Fibroblast of lung (primary cell): ENCODE measurements around the gene ITGB1BP1. TPM values are rescaled to one million over a fixed set of nuclear protein-coding genes. Genes with fewer than 3 reads are reported as not detected.
A peak's percentile ranks its signal among the peaks of the same experiment; 100 is the strongest.

Experiments
- DNase-seq, 2 donors: peaks; one replicate each; pipeline versions ENCODE4 v3.0.0 to v3.0.0-alpha.2; 2010; ENCODE audit warnings: low read depth in 2 of 2
- H2AFZ ChIP-seq: 2 replicates; pipeline ENCODE4 v1.5.1; 2012; ENCODE audit warnings: low read length, control low read depth, inconsistent platforms
- H3K27ac ChIP-seq: 2 replicates; pipeline ENCODE4 v1.5.1; 2011; ENCODE audit warnings: low read length, control low read depth; ENCODE audit not compliant: insufficient read depth
- H3K27me3 ChIP-seq: 2 replicates; pipeline ENCODE4 v1.5.1; 2011; ENCODE audit warnings: mild to moderate bottlenecking, low read length; ENCODE audit not compliant: control insufficient read depth, insufficient read depth
- H3K36me3 ChIP-seq: 2 replicates; pipeline ENCODE4 v1.5.1; 2011; ENCODE audit warnings: low read length; ENCODE audit not compliant: control insufficient read depth, insufficient read depth
- H3K4me1 ChIP-seq: 2 replicates; pipeline ENCODE4 v1.5.1; 2011; ENCODE audit warnings: low read length; ENCODE audit not compliant: control insufficient read depth, insufficient read depth; ENCODE audit errors: extremely low read depth
- H3K4me2 ChIP-seq: 2 replicates; pipeline ENCODE4 v1.5.1; 2011; ENCODE audit warnings: low read length, control low read depth; ENCODE audit not compliant: insufficient read depth; ENCODE audit errors: extremely low read depth
- H3K4me3 ChIP-seq, 4 experiments: fragments of 200-600 bp in 1 of 4; sonication (generic) in 1 of 4; replicated peaks in 1 of 4; 2 replicates each; pipeline ENCODE4 v1.5.1; 2011 to 2016; ENCODE audit warnings: low read length in 4 of 4, low read depth in 3 of 4, mild to moderate bottlenecking in 3 of 4, control low read depth in 2 of 4, inconsistent platforms in 1 of 4, mixed read lengths in 1 of 4; ENCODE audit not compliant: insufficient read depth in 1 of 4; ENCODE audit errors: control extremely low read depth in 1 of 4
- H3K79me2 ChIP-seq: 2 replicates; pipeline ENCODE4 v1.5.1; 2012; ENCODE audit warnings: mild to moderate bottlenecking, low read length, inconsistent platforms; ENCODE audit not compliant: control insufficient read depth, insufficient read depth
- H3K9ac ChIP-seq: 2 replicates; pipeline ENCODE4 v1.5.1; 2011; ENCODE audit warnings: mild to moderate bottlenecking, low read length, control low read depth; ENCODE audit not compliant: insufficient read depth
- H3K9me3 ChIP-seq: 2 replicates; pipeline ENCODE4 v1.5.1; 2012; ENCODE audit warnings: low read depth, low read length; ENCODE audit not compliant: control insufficient read depth, insufficient read depth
- H4K20me1 ChIP-seq: 2 replicates; pipeline ENCODE4 v1.5.1; 2011; ENCODE audit warnings: low read length; ENCODE audit not compliant: control insufficient read depth, insufficient read depth; ENCODE audit errors: extremely low read depth
- EZH2 ChIP-seq: IDR thresholded peaks from 2 replicates; pipeline ENCODE4 v1.5.1; 2012; ENCODE audit warnings: low read length, control low read depth, mild to moderate bottlenecking; ENCODE audit errors: missing control alignments
- polyA plus RNA-seq, 2 donors: library from polyadenylated mRNA; depleted of rRNA in 1 of 2; stranded (reverse) in 1 of 2; unstranded in 1 of 2; fragments of >200 nt; gene quantifications; 2 replicates each; pipeline ENCODE4 v1.2.1, GENCODE V29; 2011 to 2012; ENCODE audit warnings: missing spikeins in 1 of 2
- total RNA-seq: library from RNA; depleted of rRNA; stranded (reverse); fragments of >200 nt; gene quantifications from 2 replicates; pipeline ENCODE4 v1.2.1, GENCODE V29; 2014
- TF ChIP-seq, protein P1 (sequence below), 2 donors: IDR thresholded peaks in 1 of 2; conservative IDR thresholded peaks in 1 of 2; 1 replicate in 1 of 2; 2 replicates in 1 of 2; pipeline ENCODE4 v1.5.1; 2011 to 2012; ENCODE audit warnings: low read length in 2 of 2, control low read depth in 1 of 2, inconsistent platforms in 1 of 2, low read depth in 1 of 2, mild to moderate bottlenecking in 1 of 2

The ITGB1BP1 gene
- total and polyA plus RNA-seq, 2 donors (not counting 1 experiment from before 2014, with no cell fraction given): 44.6 to 131 TPM

DNA sequence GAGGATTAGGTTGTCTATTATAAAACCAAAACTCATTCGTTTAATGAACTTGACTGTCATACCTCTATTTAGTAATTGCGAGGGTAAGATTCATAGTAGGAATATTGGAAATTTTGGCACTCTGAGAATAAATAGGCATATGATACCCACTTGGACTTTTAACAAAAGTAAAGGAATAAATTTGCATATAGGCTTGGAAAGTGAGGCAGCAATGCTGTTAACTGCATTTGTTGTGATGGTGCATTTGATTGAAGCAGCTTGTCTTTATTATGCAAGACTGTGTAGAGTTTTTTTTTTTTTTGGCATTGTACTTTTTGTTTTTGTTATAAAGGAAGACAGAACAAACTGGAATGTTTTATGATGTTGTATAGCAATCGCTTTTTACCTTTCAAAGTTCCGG, 18.9 kb downstream of the ITGB1BP1 start:
- Histone ChIP-seq H4K20me1 (no peaks in the 10 kb centered on the region), H3K36me3 (peaks cover 9% of the 10 kb centered on the region), H3K27ac (no peak overlapping the region)

DNA sequence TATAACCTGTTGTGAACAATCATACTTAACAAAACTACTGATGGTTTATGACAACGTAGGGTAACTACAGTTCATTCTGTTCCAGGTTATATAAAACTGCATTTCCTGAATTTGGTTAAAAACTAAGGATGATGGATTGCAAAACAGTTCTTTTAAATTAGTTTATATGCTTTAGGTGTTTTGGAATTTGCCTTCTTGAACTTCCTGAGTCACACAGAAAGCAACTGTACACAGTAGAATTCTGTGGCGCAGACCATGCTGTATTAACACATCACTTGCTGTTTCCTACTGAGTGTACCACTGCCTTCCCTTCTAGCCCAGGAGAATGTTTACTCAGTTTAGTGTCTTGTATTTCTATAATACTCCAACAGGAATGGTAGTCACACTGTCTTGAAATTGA, 19.4 kb downstream of the ITGB1BP1 start:
- Histone ChIP-seq H3K4me3 (no peak overlapping the region), H2AFZ (no peak overlapping the region), H3K36me3 (peaks cover 9% of the 10 kb centered on the region), H3K4me2 (peak overlapping the region; percentile 18), H3K79me2 (no peaks in the 10 kb centered on the region), H3K27ac (no peak overlapping the region), H3K9ac (no peak overlapping the region), H4K20me1 (no peaks in the 10 kb centered on the region), H3K4me1 (peaks cover 14% of the 10 kb centered on the region), H3K27me3 (no peaks in the 10 kb centered on the region), H3K9me3 (no peaks in the 10 kb centered on the region)
- peak; percentile 65 to 66 for DNase-seq
- TF ChIP-seq, protein P1, sequence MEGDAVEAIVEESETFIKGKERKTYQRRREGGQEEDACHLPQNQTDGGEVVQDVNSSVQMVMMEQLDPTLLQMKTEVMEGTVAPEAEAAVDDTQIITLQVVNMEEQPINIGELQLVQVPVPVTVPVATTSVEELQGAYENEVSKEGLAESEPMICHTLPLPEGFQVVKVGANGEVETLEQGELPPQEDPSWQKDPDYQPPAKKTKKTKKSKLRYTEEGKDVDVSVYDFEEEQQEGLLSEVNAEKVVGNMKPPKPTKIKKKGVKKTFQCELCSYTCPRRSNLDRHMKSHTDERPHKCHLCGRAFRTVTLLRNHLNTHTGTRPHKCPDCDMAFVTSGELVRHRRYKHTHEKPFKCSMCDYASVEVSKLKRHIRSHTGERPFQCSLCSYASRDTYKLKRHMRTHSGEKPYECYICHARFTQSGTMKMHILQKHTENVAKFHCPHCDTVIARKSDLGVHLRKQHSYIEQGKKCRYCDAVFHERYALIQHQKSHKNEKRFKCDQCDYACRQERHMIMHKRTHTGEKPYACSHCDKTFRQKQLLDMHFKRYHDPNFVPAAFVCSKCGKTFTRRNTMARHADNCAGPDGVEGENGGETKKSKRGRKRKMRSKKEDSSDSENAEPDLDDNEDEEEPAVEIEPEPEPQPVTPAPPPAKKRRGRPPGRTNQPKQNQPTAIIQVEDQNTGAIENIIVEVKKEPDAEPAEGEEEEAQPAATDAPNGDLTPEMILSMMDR (conservative IDR thresholded peaks at IDR 0.05 in 1 of 2, IDR thresholded peaks at IDR 0.05 in 1 of 2; ENCODE audit: low read depth in 1 of 2, low read length in 2 of 2): no peak
- TF ChIP-seq EZH2: no peak

More for the DNA sequence above, 18.9 kb downstream of the ITGB1BP1 start:
- no peak overlapping the region for H3K4me2 ChIP-seq
- H3K9me3 ChIP-seq: no peaks in the 10 kb centered on the region
- H2AFZ ChIP-seq: no peak overlapping the region
- no peak overlapping the region for H3K4me3 ChIP-seq
- no peak for TF ChIP-seq EZH2
- TF ChIP-seq, protein P1 (conservative IDR thresholded peaks at IDR 0.05 in 1 of 2, IDR thresholded peaks at IDR 0.05 in 1 of 2; ENCODE audit: low read depth in 1 of 2, low read length in 2 of 2): no peak
- no peaks in the 10 kb centered on the region for H3K79me2 ChIP-seq
- H3K4me1 ChIP-seq: peaks cover 14% of the 10 kb centered on the region
- no peak for DNase-seq
- H3K27me3 ChIP-seq: no peaks in the 10 kb centered on the region
- H3K9ac ChIP-seq: no peak overlapping the region

DNA sequence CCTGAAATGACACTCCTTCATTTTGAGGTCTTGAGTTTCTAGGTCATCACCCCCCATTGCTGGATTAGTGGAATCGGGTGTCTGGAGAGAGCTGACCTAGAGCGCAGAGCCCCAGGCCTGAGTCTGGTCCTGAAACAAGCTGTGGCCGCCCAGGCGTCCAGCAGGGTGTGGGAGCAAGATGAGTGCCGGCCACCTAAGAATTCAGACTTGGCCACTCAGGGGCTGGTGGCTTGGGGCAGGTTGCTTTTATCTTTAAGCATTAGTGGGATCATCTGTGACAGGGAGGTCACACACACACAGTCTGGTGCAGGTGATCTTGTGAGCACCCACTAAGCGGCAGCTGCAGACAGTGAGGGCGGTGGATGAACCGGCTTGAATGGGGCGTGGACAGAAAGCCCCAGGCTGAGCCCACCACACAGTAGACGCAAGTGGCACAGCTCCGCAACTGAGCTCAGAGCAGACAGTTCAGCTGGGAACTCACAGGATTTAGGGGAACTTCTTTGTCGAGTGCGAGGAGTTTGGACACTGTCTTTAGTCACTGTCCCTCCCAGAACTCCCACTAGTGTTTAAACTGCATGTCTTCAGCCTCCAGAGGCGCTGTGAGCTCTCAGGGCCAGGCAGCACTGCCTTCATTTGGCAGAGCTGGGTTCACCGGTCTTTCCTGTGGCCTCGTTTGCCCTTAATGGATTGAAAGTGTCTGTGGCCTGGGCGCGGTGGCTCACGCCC, 21.5 kb downstream of the ITGB1BP1 start:
- no peaks in the 10 kb centered on the region for H3K27me3 ChIP-seq
- no peak for TF ChIP-seq EZH2
- TF ChIP-seq, protein P1 (conservative IDR thresholded peaks at IDR 0.05 in 1 of 2, IDR thresholded peaks at IDR 0.05 in 1 of 2; ENCODE audit: low read depth in 1 of 2, low read length in 2 of 2): no peak
- H3K9me3 ChIP-seq: no peaks in the 10 kb centered on the region
- no peak for DNase-seq
- H3K27ac ChIP-seq: no peak overlapping the region
- H3K36me3 ChIP-seq: peaks cover 4% of the 10 kb centered on the region
- no peak overlapping the region for H3K4me2 ChIP-seq
- peaks cover 8% of the 10 kb centered on the region for H3K4me1 ChIP-seq
- H3K4me3 ChIP-seq: no peak overlapping the region
- H3K9ac ChIP-seq: no peak overlapping the region
- H2AFZ ChIP-seq: no peak overlapping the region
- H4K20me1 ChIP-seq: no peaks in the 10 kb centered on the region
- H3K79me2 ChIP-seq: no peaks in the 10 kb centered on the region
